GM23338 (cell line): Measurements from ENCODE around the gene ZNF892. TPM values are rescaled to one million over a fixed set of nuclear protein-coding genes. Genes with fewer than 3 reads are reported as not detected.

Source experiments
- ATAC-seq: fragments of 200-7000 bp; cut with Tn5 transposase; 3 replicates; pipeline ENCODE4 v1.9.1; 2020
- DNase-seq: peaks from one replicate; pipeline ENCODE4 v3.0.0-alpha.2; 2015; ENCODE audit warnings: low spot score
- H2AFZ ChIP-seq: fragments of 200-600 bp; sonication (generic); 2 replicates; pipeline ENCODE4 v1.8.0; 2016; ENCODE audit warnings: antibody characterized with exemption, mild to moderate bottlenecking, moderate library complexity
- H3F3A ChIP-seq: fragments of 200-600 bp; sonication (generic); replicated peaks from 2 replicates; pipeline ENCODE4 v1.8.0; 2017; ENCODE audit warnings: antibody characterized with exemption, mixed run types, low read depth
- H3K27ac ChIP-seq: fragments of 200-600 bp; sonication (generic); 2 replicates; pipeline ENCODE4 v1.6.1; 2016; ENCODE audit warnings: low read depth
- H3K27me3 ChIP-seq: fragments of 200-600 bp; sonication (generic); 2 replicates; pipeline ENCODE4 v1.8.0; 2016; ENCODE audit warnings: mild to moderate bottlenecking, mixed run types, moderate library complexity; ENCODE audit not compliant: insufficient read depth
- H3K36me3 ChIP-seq: fragments of 200-600 bp; sonication (generic); 2 replicates; pipeline ENCODE4 v1.8.0; 2016; ENCODE audit warnings: mild to moderate bottlenecking; ENCODE audit not compliant: insufficient read depth
- H3K4me1 ChIP-seq: fragments of 200-600 bp; sonication (generic); 2 replicates; pipeline ENCODE4 v1.8.0; 2016; ENCODE audit warnings: mild to moderate bottlenecking, moderate library complexity; ENCODE audit not compliant: insufficient read depth
- H3K4me2 ChIP-seq: fragments of 200-600 bp; sonication (generic); 2 replicates; pipeline ENCODE4 v1.7.1; 2017; ENCODE audit warnings: mixed run types
- H3K4me3 ChIP-seq: fragments of 200-600 bp; sonication (generic); 2 replicates; pipeline ENCODE4 v1.6.1; 2016; ENCODE audit warnings: mixed run types
- H3K79me2 ChIP-seq: fragments of 200-600 bp; sonication (generic); replicated peaks from 2 replicates; pipeline ENCODE4 v1.8.0; 2017; ENCODE audit warnings: mild to moderate bottlenecking; ENCODE audit not compliant: insufficient read depth
- H3K9me2 ChIP-seq: fragments of 200-600 bp; sonication (generic); 2 replicates; pipeline ENCODE4 v1.8.0; 2017; ENCODE audit not compliant: insufficient read depth
- H4K20me1 ChIP-seq: fragments of 200-600 bp; sonication (generic); replicated peaks from 2 replicates; pipeline ENCODE4 v1.8.0; 2017; ENCODE audit warnings: mild to moderate bottlenecking; ENCODE audit not compliant: insufficient read depth
- H3K27ac Mint-ChIP-seq: 2 replicates; pipeline ENCODE4 v1.8.0; 2020; ENCODE audit warnings: inconsistent platforms, mild to moderate bottlenecking, moderate library complexity, mixed read lengths
- H3K27me3 Mint-ChIP-seq: 3 replicates; pipeline ENCODE4 v1.8.0; 2022; ENCODE audit warnings: low read depth, mild to moderate bottlenecking, moderate library complexity, mixed read lengths, inconsistent platforms; ENCODE audit not compliant: insufficient read depth, poor library complexity
- H3K36me3 Mint-ChIP-seq: 3 replicates; pipeline ENCODE4 v1.8.0; 2021; ENCODE audit warnings: low read depth, mild to moderate bottlenecking, inconsistent platforms, moderate library complexity, mixed read lengths
- H3K4me1 Mint-ChIP-seq: 3 replicates; pipeline ENCODE4 v1.8.0; 2020; ENCODE audit warnings: mild to moderate bottlenecking, inconsistent platforms, mixed read lengths
- H3K4me3 Mint-ChIP-seq: 3 replicates; pipeline ENCODE4 v1.8.0; 2021; ENCODE audit warnings: moderate library complexity, mild to moderate bottlenecking, inconsistent platforms, mixed read lengths
- H3K9me3 Mint-ChIP-seq: 3 replicates; pipeline ENCODE4 v1.8.0; 2020; ENCODE audit warnings: moderate library complexity, mild to moderate bottlenecking, inconsistent platforms, mixed read lengths
- REST ChIP-seq: IDR thresholded peaks from one replicate; pipeline ENCODE4 v1.6.1; 2018; ENCODE audit warnings: antibody characterized with exemption; ENCODE audit not compliant: unreplicated experiment
- ZNF462 ChIP-seq: fragments of 250-450 bp; sonication (Bioruptor Pico); IDR thresholded peaks from 2 replicates; pipeline ENCODE4 v1.5.0; 2020; ENCODE audit warnings: mild to moderate bottlenecking, moderate library complexity
- polyA plus RNA-seq: library from polyadenylated mRNA; unstranded; fragments of >200 nt; fragmentation: Nextera tagmentation; extraction: Ambion mirVana; gene quantifications from 2 replicates; pipeline ENCODE4 v1.2.1, GENCODE V29; 2016
- total RNA-seq: library from RNA; depleted of rRNA; stranded (reverse); fragments of >200 nt; shearing (Covaris generic); gene quantifications from 2 replicates; pipeline ENCODE4 v1.2.3, GENCODE V29; 2014

The ZNF892 gene
- total and polyA plus RNA-seq, 2 experiments from 2014 or later: 2.2 to 17.9 TPM

GRCh38 chr2:95238131-95238530 lies 30.8 kb downstream of the ZNF892 start:
- H4K20me1 ChIP-seq: no peaks in the 10 kb centered on the region
- H2AFZ ChIP-seq: no peak overlapping the region
- no peak overlapping the region for H3K4me2 ChIP-seq
- peaks cover 3% of the 10 kb centered on the region; the same call in 1 of the 2 replicates for H3K36me3 ChIP-seq
- no peaks in the 10 kb centered on the region for H3F3A ChIP-seq
- H3K4me1 ChIP-seq: no peaks in the 10 kb centered on the region
- H3K27ac ChIP-seq: no peak overlapping the region
- H3K4me3 Mint-ChIP-seq: no peak overlapping the region
- no peaks in the 10 kb centered on the region; the same call in 1 of the 2 replicates for H3K9me2 ChIP-seq
- H3K79me2 ChIP-seq: no peaks in the 10 kb centered on the region
- H3K27ac Mint-ChIP-seq: no peak overlapping the region
- H3K9me3 Mint-ChIP-seq: peaks cover 76% of the 10 kb centered on the region
- peaks cover 26% of the 10 kb centered on the region for H3K36me3 Mint-ChIP-seq
- TF ChIP-seq ZNF462 (CRISPR knock-in tag): no peak
- TF ChIP-seq REST: no peak
- DNase-seq (no peak), ATAC-seq (no peak)
- H3K4me3 ChIP-seq: no peak overlapping the region
- H3K27me3 ChIP-seq: no peaks in the 10 kb centered on the region
- no peaks in the 10 kb centered on the region for H3K4me1 Mint-ChIP-seq
- peaks cover 8% of the 10 kb centered on the region for H3K27me3 Mint-ChIP-seq
